Loucy (cell line): ENCODE measurements around the gene MTMR3.

ENCODE experiments used
- CTCF ChIP-seq: fragments of 200-600 bp; sonication (generic); conservative IDR thresholded peaks from 2 replicates; pipeline ENCODE4 v1.5.1; 2014; ENCODE audit warnings: mild to moderate bottlenecking, antibody characterized with exemption, low read length
- EZH2phosphoT487 ChIP-seq: fragments of 200-600 bp; IDR thresholded peaks from 2 replicates; pipeline ENCODE4 v1.6.1; 2018; ENCODE audit warnings: antibody characterized with exemption, mild to moderate bottlenecking, moderate library complexity, borderline replicate concordance

GRCh38 chr22:30057375-30057774 is 174.4 kb downstream of the MTMR3 start:
- TF ChIP-seq CTCF, result no peak
- TF ChIP-seq EZH2phosphoT487, result no peak
